ENCODE measurements around the gene CC2D2B. TPM values are rescaled to one million over a fixed set of nuclear protein-coding genes. Genes with fewer than 3 reads are reported as not detected.

CC2D2B gene
- total RNA-seq, 2 experiments from 2014 or later, result 0.31 TPM; not detected in 1

DNA sequence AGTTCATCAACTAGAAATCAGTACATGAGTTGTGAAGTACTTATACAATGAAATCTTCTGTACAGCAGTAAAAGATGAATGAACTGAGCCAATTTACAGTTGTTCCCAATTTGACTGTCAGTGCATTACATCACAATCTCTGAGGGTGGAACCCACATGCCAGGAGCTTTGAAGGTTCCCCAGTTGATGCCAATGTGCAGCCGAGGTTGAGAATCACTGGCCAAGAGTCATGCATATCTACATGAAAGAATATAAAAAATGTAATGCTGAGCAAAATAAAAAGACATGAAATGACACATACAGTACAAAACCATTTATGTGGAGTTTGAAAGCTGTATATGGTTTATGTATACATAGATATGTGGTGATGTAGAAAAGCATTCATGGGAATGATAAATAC is 113.6 kb downstream of the CC2D2B start:
- intact Hi-C loops (cut with micrococcal nuclease), result no loop called here
- POLR2A ChIA-PET, result interaction anchor here (0.6 kb wide), 1 partner anchor 378 kb away, joined by 3 read pairs; no protein-coding TSS in a partner anchor
- Mint-ChIP-seq H3K9me3 (no peaks in the 10 kb centered on the region), H3K4me1 (ENCODE audit: low read depth) (no peaks in the 10 kb centered on the region), H3K27me3 (no peaks in the 10 kb centered on the region), H3K36me3 (ENCODE audit: low read depth) (no peaks in the 10 kb centered on the region), H3K27ac (no peak overlapping the region), H3K4me3 (no peak overlapping the region)
- DNase-seq, result no peak
- CTCF ChIA-PET, result interaction anchor here (3.2 kb wide), 1 partner anchor 208 kb away, joined by 11 read pairs; no protein-coding TSS in a partner anchor
- TF ChIP-seq, protein P1, sequence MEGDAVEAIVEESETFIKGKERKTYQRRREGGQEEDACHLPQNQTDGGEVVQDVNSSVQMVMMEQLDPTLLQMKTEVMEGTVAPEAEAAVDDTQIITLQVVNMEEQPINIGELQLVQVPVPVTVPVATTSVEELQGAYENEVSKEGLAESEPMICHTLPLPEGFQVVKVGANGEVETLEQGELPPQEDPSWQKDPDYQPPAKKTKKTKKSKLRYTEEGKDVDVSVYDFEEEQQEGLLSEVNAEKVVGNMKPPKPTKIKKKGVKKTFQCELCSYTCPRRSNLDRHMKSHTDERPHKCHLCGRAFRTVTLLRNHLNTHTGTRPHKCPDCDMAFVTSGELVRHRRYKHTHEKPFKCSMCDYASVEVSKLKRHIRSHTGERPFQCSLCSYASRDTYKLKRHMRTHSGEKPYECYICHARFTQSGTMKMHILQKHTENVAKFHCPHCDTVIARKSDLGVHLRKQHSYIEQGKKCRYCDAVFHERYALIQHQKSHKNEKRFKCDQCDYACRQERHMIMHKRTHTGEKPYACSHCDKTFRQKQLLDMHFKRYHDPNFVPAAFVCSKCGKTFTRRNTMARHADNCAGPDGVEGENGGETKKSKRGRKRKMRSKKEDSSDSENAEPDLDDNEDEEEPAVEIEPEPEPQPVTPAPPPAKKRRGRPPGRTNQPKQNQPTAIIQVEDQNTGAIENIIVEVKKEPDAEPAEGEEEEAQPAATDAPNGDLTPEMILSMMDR (IDR thresholded peaks at IDR 0.05), result no peak
- ATAC-seq, result no peak

DNA sequence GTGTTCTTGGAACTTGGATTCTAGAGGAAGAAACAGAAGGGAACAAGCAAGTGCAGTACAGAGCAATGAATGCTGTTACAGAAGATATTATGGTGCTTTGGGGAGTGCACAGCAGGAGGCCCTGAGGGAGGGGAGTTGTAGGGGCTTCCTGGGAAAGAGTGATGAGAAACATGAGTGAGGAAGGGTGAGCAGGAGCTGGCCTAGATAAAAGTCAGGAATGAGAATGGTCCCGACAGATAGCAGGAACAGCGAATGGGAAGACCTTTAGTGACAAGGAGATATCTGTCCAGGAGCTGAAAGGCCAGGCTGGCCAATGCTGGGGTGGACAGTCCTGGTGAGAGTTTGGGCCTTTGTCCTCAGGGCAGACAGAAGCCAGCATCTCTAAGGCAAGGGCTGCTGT is 115.0 kb downstream of the CC2D2B start:
- DNase-seq, result no peak
- CTCF ChIA-PET, result no interaction called here
- H3K36me3 Mint-ChIP-seq (ENCODE audit: low read depth), result no peaks in the 10 kb centered on the region
- no peaks in the 10 kb centered on the region for H3K4me1 Mint-ChIP-seq (ENCODE audit: low read depth)
- TF ChIP-seq, protein P1 (IDR thresholded peaks at IDR 0.05), result no peak
- no peak for ATAC-seq
- H3K4me3 Mint-ChIP-seq, result no peak overlapping the region
- H3K27ac Mint-ChIP-seq, result no peak overlapping the region
- POLR2A ChIA-PET, result interaction anchor here (0.8 kb wide), 1 partner anchor 48 kb away, joined by 3 read pairs; no protein-coding TSS in a partner anchor
- no peaks in the 10 kb centered on the region for H3K27me3 Mint-ChIP-seq
- no peaks in the 10 kb centered on the region for H3K9me3 Mint-ChIP-seq
- intact Hi-C loops (cut with micrococcal nuclease), result no loop called here

DNA sequence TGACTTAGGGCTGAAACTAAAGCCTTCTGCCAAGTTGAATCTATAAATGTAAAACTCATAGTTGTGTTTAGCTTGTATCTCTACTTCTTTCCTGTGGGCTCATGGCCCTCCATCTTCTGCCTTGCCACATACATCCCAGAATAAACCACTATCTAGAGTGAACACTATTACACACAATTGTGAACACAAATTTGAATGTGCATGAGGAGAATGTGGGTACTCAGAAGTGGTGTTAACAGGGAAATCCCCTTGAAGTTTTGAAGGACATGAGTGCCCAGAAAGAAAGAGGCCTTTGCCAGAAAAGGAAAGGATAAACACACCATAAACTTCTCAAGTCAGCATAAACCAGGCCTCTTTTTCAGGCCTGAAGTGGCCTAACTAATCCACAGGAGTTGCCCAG is 115.4 kb downstream of the CC2D2B start:
- Mint-ChIP-seq H3K27me3 (no peaks in the 10 kb centered on the region), H3K9me3 (no peaks in the 10 kb centered on the region), H3K4me1 (ENCODE audit: low read depth) (no peaks in the 10 kb centered on the region), H3K4me3 (no peak overlapping the region), H3K36me3 (ENCODE audit: low read depth) (no peaks in the 10 kb centered on the region), H3K27ac (no peak overlapping the region)
- ATAC-seq (no peak), DNase-seq (no peak)
- TF ChIP-seq, protein P1 (IDR thresholded peaks at IDR 0.05), result no peak
- intact Hi-C loops (cut with micrococcal nuclease), result no loop called here
- ChIA-PET CTCF (no interaction called here), POLR2A (interaction anchor here (0.8 to 1.3 kb wide), 2 partner anchors 48 to 66 kb away, joined by 3 read pairs; no protein-coding TSS in a partner anchor)

DNA sequence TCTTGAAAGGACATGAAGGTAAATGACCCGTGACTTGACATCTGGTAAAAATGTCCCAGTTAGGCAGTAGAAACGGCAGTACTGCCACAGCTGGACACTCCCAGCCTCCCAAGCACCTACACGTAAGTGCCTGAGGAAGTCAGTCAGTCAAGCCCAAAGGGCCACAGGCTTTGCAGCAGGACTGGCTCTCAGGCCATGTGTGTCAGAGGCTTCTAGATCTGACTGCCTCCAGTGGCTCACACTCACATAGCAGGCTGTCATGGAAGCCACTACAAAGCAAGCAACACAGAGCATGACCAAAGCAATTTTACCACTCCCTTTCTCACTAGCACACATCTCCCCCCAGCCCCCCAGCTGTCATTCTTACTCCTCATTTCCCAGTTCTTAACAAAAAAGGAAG is 117.8 kb downstream of the CC2D2B start:
- ATAC-seq (peak; percentile 74), DNase-seq (peak; percentile 19)
- ChIA-PET POLR2A (no interaction called here), CTCF (interaction anchor here (1.0 kb wide), 1 partner anchor 8 kb away, joined by 4 read pairs; no protein-coding TSS in a partner anchor)
- Mint-ChIP-seq H3K4me3 (no peak overlapping the region), H3K4me1 (ENCODE audit: low read depth) (no peaks in the 10 kb centered on the region), H3K27me3 (no peaks in the 10 kb centered on the region), H3K27ac (no peak overlapping the region), H3K36me3 (ENCODE audit: low read depth) (no peaks in the 10 kb centered on the region), H3K9me3 (no peaks in the 10 kb centered on the region)
- TF ChIP-seq, protein P1 (IDR thresholded peaks at IDR 0.05), result peak; percentile 13
- intact Hi-C loops (cut with micrococcal nuclease), result no loop called here

DNA sequence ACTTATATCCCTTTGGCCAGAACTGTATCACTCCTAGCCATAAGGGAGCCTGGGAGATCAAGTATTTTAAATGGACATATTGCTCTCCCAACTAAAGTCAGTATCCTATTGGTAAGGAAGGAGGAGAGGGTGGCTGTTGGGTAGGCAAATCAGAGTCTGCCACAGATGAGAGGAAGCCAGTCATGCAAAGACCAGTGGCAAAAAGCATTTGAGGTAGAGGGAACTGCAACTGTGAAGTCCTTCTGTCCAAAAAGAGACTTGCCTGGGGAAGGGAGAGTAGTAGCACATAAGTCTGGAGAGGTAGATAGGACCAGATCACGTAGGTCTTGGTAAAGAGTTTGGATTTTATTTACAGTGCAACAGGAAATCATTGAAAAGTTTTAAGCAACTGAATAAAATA is 126.8 kb downstream of the CC2D2B start:
- no peak for ATAC-seq
- intact Hi-C loops (cut with micrococcal nuclease), result no loop called here
- CTCF ChIA-PET, result interaction anchor here (4.1 kb wide), 1 partner anchor 17 kb away, joined by 18 read pairs; no protein-coding TSS in a partner anchor

More for the DNA sequence above, 126.8 kb downstream of the CC2D2B start:
- H3K4me1 Mint-ChIP-seq (ENCODE audit: low read depth), result no peaks in the 10 kb centered on the region
- H3K27me3 Mint-ChIP-seq, result peaks cover 6% of the 10 kb centered on the region
- H3K27ac Mint-ChIP-seq, result no peak overlapping the region
- no peak overlapping the region for H3K4me3 Mint-ChIP-seq
- TF ChIP-seq, protein P1 (IDR thresholded peaks at IDR 0.05), result no peak
- no peak for DNase-seq
- H3K9me3 Mint-ChIP-seq, result no peaks in the 10 kb centered on the region
- H3K36me3 Mint-ChIP-seq (ENCODE audit: low read depth), result no peaks in the 10 kb centered on the region
- POLR2A ChIA-PET, result no interaction called here

Measured in activated CD8-positive, alpha-beta T cell treated with anti-CD3 and anti-CD28 coated beads for 36 hours (primary cell).